Measurements from ENCODE around the gene VWA5A.

- TF ChIP-seq ZNF142 (CRISPR knock-in tag; IDR thresholded peaks at IDR 0.05) (no peak), SAFB2 (CRISPR knock-in tag; IDR thresholded peaks at IDR 0.05; ENCODE audit: borderline replicate concordance, low read depth) (no peak), ZBTB4 (CRISPR knock-in tag; IDR thresholded peaks at IDR 0.05; ENCODE audit: borderline replicate concordance) (no peak), XRCC5 (optimal IDR thresholded peaks at IDR 0.05; ENCODE audit: low read length) (no peak), ZNF709 (CRISPR knock-in tag; IDR thresholded peaks at IDR 0.05) (no peak), RARA (CRISPR knock-in tag; IDR thresholded peaks at IDR 0.05) (no peak), POGK (CRISPR knock-in tag; conservative IDR thresholded peaks at IDR 0.05) (no peak), ZFYVE20 (CRISPR knock-in tag; IDR thresholded peaks at IDR 0.05; ENCODE audit: borderline replicate concordance, low read depth) (no peak), TAF1 (CRISPR knock-in tag; IDR thresholded peaks at IDR 0.05) (no peak), ZZZ3 (CRISPR knock-in tag; IDR thresholded peaks at IDR 0.05; ENCODE audit: borderline replicate concordance) (no peak), KLF16 (CRISPR knock-in tag; IDR thresholded peaks at IDR 0.05) (no peak), SIN3A (IDR thresholded peaks at IDR 0.05; ENCODE audit: borderline replicate concordance, low read depth, low read length) (no peak)
Observed at GRCh38 chr11:124168796-124169195, 53.5 kb downstream of the VWA5A start.

Data from HepG2 (cell line).